Activated CD4-positive, alpha-beta T cell treated with anti-CD3 and anti-CD28 coated beads for 24 hours (primary cell): Measurements from ENCODE around the gene FXYD3.

Experiments
- DNase-seq, 2 donors: peaks; one replicate each; pipeline ENCODE4 v3.0.0-alpha.2; 2020; ENCODE audit warnings: low read depth in 2 of 2

Gene FXYD3

DNA sequence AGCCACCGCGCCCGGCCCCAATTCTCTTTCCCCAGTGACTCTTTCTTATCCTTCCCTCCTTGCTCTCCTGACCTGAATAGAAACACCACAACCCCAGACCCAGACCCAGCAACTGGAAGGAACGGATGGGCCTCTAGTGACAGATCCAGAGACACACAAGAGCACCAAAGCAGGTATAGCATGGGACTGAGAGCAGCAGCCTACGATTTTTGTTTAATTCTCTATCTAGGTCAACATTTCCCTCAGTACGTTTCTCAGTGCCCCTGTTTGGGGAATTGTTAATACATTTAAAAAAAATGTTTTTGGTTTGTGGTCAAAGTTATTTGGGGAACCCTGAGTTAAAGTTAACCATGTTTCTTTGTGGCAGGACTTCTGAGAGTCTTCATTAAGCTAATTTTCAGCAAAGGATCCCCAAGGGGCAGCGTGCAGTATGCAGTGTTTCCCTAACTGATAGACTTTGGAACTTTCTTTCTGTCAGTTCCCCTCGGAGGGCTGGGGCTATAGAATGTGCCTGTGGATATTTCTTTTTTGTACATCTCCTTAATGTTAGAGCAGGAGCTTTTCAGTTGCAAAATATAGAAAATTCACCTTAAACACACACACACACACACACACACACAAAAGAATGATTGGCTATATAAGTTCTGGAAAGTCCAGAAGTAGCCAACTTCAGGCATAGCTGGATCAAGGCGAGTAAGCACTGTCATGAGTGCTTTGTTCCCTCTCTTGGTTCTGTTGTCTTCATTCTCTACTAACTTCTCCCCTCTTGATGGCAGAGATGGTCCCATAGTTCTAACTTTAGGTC, 45.2 kb downstream of the FXYD3 start:
- no peak for DNase-seq

DNA sequence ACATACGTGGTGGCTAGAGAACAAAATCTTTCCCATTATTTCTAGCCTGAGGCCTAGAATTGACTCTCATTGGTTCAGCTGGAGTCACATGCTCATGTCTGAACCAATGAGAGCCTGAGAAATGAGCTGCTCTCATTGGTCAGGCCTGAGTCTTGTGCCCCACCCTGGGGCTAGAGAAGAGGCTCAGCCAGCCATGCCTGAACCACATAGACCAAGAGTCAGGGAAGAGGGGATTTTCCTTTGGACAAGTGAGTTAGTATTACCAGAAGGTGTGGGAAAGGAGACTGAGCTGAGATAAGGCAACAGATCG, 45.8 kb downstream of the FXYD3 start:
- DNase-seq: no peak

DNA sequence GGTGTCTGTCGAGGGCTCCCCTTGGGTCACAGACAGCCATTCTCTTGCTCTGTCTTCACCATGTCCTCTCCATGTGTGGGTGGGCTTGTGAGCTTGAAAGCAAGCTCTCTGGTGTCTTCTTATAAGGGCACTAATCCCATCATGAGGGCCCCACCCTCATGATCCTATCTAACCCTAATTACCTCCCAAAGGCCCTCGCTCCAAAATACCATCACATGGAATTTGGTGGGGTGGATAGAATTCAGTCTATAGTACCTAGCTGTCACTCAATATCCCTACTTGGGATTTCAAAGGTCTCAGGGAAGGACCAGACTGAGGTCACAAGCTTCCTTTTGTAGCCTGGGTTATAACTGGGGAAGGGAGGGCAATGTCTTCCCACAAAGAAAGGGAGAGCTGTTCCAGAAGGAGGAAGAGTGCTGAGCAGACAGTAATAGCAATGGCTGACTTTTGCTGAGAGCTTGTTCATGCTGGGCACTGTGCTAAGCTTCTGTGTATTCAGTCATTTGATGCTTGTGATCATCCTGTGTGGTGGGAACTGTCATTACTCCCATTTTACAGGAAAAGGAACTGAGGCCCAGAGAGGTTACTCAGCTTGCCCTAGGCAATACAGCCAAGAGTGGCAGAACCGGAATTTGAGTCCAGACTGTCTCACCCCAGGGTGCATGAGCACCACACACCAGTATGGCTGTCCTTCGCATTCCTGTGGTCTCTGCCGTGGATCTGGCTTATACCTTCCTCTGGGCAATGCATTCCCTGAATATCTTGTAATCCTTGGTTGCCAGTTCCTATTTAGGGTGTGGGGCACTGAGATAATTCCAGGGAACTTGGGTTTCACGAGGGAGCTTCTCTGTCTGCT, 47.1 kb downstream of the FXYD3 start:
- DNase-seq: no peak

DNA sequence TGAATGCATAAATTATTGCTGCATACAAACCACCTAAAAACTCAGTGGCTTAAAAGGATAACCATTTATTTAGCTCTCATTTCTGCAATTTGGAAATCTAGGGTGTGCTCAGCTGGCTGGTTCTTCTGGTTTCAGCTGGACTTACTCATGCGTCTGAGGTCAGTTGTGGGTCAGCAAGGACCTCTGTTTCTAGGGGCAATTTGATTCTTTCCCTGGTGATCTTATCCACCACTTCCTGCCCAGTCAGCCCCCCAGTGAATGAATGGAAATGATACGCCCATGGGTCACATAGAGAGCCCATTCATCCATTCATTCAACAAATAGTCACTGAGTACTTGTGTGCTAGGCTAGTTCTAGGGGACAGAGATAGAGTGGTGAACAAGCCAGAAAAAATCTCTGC, 48.8 kb downstream of the FXYD3 start:
- no peak for DNase-seq

DNA sequence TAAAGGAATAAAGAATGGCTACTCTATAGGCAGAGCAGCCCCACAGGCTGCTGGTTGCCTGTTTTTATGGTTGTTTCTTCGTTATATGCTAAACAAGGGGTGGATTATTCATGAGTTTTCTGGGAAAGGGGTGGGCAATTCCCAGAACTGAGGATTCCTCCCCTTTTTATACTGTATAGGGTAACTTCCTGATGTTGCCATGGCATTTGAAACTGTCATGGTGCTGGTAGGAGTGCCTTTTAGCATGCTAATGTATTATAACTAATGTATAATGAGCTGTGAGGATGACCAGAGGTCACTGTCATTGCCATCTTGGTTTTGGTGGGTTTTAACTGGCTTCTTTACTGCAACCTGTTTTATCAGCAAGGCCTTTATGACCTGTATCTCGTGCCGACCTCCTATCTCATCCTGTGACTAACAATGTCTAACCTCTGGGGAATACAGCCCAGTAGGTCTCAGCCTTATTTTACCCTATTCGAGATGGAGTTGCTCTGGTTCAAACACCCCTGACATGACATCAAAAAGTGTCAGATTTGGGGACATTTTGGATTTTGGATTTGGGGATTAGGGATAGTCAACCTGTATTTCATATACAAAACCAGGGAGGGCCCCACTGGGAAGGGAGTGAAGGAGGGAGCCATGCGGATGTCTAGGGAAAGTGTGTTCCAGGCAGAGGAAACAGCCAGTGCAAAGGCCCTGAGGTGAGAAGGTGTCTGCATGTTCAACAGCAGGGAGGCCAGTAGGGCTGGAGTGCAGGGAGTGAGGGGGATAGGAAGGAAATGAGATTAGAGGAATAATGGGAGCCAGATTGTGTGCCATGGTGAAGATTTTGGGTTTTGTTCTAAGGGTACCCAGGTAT, 49.8 kb downstream of the FXYD3 start:
- DNase-seq: no peak

DNA sequence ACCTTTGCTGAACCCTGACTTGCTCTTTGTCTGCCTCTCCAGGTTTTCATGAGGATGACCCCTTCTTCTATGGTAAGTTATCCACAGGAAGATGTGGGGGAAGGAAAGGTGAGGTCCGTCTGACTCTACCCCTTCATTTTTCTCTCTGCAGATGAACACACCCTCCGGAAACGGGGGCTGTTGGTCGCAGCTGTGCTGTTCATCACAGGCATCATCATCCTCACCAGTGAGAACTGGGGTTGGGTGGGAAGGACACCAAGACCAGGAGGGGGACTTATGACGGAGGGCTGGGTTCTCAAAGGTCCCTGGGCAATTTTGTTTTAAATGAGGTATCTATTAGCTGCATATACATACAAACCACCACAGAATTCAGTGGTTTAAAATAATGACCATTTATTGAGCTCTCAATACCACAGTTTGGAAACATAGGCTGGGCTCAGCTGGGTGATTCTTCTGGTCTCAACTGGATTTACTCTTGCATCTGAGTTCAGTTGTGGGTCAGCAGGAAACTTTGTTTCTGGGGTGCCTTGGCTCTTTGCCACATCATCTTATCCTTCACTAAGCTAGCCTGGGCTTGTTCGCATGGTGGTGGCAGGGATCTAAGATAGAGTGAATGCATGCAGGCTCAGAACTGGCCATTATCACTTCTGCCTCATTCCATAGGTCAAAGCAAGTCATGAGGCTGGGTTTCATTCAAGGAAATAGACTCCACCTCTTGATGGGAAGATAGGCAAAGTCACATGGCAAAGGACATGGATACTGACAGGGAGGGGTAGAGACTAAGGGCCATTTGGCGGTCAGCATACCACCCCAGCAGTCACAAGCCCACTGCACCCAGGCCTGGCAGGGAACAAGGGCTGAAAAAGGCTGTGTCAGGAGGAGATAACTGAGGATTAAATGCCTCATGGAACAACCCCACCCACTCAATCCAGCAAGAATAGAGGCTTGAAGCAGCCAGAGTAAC, 50.8 kb downstream of the FXYD3 start:
- no peak for DNase-seq

DNA sequence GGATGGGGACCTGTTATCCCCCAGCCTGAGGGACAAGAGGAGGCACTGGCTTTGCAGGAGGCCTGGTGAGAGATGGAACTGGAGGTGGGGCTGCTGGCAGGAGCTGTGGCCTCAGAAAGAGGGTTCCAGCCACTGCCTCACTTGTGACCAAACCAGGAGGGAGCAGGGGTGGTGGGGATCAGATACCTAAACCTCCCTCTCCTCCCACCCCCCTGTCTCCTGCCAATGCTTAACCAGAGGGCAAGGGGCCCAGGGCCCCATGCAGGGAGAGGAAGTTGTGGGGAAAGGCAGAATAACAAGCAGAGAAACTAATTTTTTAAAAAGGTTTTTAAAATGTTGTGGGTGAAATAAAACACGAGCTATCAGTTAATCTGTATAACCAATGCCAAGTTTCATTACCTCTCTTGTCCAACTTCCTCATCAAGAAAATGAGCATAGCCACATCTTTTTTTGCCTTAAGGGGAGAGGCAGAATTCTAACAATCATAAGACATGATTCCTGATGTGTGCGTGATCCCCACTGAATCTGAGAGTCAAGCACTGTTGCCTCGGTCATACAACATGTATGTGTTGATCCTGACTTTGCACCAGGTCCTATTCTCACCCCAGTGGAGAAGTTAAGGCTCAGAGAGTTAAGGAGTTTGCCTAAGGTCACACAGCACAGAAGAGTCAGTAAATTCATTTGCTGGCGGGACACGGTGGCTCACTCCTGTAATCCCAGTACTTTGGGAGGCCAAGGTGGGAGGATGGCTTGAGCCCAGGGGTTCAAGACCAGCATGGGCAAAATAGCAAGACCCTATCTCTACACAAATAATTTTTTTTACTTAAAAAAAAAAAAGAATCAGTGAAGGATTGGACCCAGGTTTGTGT, 51.9 kb downstream of the FXYD3 start:
- no peak for DNase-seq

DNA sequence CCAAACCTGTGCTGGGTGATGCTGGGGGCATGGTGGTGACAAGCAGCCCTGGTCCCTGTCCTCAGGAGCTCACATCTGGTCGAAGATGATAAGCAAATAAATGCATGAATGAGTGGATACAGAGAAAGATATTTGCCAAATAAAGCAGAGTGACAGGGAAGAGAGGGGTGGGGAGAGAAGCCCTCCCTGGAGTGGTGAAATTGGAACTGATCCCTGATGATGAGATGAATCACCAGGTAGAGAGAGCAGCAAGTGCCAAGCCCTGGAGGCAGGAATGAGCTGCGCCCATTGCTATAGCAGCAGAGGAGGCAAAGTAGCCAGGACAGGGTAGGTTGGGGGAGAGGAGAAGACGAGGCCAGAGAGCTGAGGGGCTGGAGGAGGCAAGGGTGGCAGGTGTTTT, 52.6 kb downstream of the FXYD3 start:
- DNase-seq: no peak

DNA sequence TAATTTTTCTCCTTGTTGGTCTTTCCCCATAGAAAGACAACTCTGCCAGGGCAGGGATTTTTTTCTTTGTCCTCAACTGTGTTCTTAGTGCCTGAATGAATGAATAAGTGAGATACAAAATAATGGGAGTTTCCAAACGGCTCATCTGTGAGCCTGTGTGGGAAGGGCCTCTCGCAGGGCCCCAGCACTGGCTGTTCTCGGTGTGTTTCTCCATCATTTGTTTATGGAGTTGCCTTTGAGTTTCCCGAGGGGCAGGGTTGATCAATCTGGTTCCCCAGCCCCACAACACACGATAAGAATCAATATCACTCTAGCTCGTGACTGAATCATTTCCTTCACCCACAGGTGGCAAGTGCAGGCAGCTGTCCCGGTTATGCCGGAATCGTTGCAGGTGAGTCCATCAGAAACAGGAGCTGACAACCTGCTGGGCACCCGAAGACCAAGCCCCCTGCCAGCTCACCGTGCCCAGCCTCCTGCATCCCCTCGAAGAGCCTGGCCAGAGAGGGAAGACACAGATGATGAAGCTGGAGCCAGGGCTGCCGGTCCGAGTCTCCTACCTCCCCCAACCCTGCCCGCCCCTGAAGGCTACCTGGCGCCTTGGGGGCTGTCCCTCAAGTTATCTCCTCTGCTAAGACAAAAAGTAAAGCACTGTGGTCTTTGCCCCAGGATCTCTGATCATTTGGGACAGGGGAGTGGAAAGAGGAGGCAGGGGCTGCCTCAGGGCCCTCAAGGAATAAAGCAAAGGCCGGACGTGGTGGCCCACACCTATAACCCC, 53.8 kb downstream of the FXYD3 start:
- no peak for DNase-seq

DNA sequence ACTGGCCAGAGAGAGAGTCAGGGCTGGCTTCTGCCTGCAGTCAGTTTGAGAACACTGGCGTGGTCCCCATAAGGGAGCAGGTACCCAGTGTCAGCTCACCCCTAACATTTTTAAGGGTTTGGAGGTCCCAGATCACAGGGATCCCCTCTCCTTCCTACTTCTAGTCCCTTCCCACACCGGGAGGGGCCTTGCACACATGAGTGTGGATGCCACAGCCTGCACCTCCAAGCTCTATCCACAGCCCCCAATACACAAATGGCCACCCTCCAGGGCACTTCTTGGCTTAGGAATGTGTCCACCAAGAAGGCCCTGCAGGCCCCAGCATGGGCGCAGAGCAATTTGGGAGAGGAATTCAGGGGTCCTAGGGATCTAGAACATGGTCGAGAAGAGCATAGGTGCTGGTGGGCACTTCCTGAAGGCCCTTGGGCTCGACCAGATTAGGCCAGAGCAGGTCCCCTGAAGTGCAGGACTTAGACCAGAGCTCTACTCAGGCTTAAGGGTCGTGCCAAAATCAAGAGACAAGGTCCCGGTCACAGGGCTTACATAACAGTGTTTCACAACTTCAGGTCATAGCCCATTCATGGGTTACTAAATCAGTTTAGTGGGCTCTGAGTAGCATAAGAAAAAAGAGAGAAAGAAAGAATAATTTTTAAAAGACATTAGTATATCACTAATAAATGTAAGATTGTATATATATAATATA, 54.9 kb downstream of the FXYD3 start:
- DNase-seq: no peak

DNA sequence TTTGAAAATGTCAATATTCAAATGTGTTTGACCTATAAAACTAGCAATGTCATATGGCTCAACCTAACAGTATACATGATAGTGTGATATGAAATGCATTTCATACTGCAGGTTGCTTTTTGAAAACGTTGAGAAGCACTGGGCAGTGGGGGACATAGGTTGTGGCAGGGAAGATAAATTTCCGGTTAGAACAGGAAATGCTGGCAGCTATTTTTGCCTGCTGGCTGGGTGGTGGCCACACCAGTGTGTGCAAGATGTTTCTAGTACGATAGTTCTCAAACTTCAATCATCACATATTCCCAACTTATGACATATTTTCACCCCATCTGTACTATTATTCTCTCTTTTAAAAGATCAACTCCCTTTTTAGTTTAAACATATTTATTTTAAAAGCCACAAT, 56.1 kb downstream of the FXYD3 start:
- DNase-seq: no peak
